Stimulated activated CD4-positive, alpha-beta T cell treated with anti-CD3 and anti-CD28 coated beads, Interleukin-1b, Interleukin-23, amount 100 ng/mL, for 48 hours (primary cell): ENCODE data around the gene CAND1.
"Not testable (repeated sequence)": the region's sequence is repeated elsewhere in the genome, so short reads cannot be mapped to it uniquely, and the experiment has no call there.

Source experiments
- DNase-seq: peaks from one replicate; pipeline ENCODE4 v3.0.0-alpha.2; 2020

CAND1 gene

DNA sequence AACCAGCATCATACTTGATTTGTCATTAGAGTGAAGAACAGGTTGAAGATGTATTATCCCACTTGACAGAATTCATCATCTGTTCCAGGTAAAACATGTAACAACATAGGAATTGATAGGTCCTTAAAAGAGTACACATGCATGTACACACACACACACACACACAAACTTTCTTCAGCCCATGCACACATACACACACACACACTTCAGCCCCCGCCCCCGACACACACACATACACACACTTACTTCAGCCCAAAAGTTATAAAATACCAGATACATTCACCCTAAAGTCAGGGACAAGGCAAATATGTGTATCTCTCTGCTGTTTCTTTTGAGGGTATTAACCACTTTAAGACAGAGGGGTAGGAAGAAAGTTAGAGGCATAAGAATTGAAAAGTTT lies 15.4 kb downstream of the CAND1 start:
- DNase-seq = no peak

- no peak for DNase-seq
Measured at GRCh38 chr12:67286257-67286656, 17.1 kb downstream of the CAND1 start.

DNA sequence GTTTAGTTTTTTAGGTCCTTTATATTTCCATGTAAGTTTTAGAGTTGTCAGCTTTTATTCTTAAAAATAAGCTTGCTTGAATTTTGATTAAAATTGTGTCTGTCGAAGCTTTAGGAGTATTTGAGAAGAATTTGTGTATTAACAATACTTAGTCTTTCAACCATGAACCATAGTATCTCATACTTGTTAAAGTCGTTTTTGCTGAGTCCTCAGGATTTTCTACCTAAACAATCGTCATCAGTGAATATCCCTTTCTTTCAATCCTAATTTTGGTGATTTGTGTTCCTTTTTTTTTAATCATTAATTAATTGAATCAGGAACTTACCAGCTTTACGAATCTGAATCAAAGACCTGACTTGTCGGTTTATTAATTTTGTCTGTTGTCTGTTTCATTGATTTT lies 18.2 kb downstream of the CAND1 start:
- DNase-seq = no peak

DNA sequence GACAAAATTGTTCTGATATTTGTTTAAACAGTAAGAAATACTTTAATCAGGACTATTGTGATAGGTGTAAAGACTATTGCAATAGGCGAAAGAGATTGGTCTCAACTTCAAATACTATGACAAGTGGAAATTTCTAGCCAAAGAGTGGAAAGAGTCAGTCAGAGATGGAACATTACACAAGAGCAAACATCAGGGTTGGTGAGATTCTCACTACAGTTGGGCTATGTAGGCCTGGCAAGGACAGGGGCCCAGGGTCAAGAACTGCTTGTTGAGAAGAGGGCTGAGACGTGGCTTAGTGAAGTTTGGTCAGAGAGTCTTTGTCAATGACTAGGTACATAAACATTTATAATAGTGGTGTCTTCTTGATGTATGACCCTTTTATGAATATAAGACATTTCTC lies 19.4 kb downstream of the CAND1 start:
- no peak for DNase-seq

GRCh38 chr12:67290378-67290777 lies 21.2 kb downstream of the CAND1 start:
- no peak for DNase-seq

GRCh38 chr12:67299526-67299925 lies 30.4 kb downstream of the CAND1 start:
- no peak for DNase-seq

GRCh38 chr12:67299926-67300325 lies 30.8 kb downstream of the CAND1 start:
- DNase-seq = no peak

- DNase-seq = no peak
Measured at GRCh38 chr12:67302162-67302561, 33.0 kb downstream of the CAND1 start.

DNA sequence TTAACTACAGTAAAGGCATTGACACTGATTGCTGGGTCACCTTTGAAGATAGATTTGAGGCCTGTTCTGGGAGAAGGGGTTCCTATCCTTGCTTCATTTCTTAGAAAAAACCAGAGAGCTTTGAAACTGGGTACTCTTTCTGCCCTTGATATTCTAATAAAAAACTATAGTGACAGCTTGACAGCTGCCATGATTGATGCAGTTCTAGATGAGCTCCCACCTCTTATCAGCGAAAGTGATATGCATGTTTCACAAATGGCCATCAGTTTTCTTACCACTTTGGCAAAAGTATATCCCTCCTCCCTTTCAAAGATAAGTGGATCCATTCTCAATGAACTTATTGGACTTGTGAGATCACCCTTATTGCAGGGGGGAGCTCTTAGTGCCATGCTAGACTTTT lies 36.4 kb downstream of the CAND1 start:
- DNase-seq = no peak

DNA sequence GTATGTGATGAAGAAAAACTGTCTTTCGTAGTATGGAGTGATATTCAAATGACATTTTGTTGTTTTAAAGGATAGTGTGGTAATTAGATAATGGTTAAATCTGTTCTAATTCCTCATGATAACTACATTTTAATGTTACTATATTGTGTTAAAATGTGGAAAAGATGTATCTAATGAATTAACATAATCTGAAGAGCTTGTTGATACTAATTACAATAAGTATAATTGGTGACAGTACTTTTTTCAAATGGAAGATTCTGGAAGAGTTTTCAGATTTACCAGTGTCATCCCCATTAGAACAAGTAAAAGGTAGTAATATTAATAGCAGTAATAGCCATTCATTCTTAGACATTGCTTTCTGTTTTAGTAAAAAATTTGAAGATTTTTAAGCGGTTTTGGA lies 37.6 kb downstream of the CAND1 start:
- DNase-seq = no peak

DNA sequence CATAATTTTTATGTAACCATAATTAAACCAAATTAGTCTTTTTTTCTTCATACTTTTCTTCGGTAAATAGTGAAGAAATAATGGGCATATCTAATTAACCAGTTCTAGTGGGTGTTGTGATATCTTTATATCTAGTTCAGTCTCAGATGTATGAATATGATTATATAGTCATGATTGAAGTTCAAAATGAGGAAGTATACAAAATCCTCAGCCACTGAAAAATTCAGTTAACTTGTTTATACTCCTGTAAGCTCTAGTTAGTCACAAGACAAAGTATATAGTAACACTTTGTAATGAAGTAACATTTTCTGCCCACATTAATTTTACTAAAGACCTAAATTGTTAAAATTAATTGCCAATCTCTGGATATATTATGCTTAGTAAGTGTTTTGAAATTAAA lies 46.5 kb downstream of the CAND1 start:
- DNase-seq = no peak

- no peak for DNase-seq
Measured at GRCh38 chr12:67318786-67319185, 49.6 kb downstream of the CAND1 start.

DNA sequence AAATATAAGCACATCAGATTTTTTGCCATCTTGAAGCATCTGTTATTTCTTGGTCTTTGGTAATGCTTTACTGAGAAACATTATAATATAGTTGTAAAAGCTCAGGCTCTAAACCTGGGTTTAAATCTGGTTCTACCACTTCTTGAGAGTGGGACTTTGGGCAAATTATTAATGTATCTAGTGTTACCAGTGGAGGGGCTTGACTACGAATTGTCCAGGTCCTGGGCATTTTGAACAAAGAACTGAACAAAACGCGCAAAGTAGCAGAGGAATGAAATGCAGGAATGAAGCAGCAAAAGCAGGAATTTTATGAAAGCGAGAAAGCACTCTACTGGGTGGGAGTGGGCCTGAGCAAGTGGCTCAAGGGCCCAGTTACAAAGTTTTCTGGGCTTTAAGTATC lies 50.8 kb downstream of the CAND1 start:
- no peak for DNase-seq

- no peak for DNase-seq
Measured at GRCh38 chr12:67320614-67321295, 51.6 kb downstream of the CAND1 start.

DNA sequence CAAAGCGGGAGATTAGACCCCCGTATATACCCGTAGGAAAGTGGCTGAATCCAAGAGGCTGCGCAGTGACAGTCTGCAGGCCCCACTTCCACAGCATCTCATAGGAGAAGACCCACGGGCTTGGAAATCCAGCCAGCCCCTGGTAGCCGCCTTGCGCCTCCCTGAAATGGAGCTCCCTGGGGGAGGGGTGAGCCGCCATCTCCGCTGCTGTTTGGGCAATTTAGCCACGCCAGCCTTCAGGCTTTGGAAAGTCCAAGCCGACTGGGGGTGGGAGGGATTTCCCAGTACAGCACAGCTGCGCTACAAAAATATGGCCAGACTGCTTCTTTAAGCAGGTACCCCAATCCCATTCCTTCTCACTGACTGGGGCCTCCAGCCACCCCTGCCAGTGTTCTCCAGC lies 53.4 kb downstream of the CAND1 start:
- DNase-seq = no peak

DNA sequence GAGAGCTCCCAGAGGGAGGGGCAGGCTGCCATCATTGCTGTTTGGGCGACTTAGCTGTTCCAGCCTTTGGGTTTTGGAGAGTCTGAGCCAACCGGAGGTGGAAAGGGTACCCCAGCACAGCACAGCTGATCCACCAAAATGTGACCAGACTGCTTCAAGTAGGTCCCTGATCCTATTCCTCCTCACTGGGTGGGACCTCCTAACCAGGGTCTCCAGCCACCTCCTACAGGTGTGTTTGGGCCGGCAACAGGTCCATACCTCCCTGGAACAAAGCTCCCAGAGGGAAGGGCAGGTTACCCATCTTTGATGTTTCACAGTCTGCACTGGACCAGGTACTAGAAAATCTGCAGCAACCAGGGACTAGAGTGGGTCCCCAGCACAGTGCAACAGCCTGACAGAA lies 53.8 kb downstream of the CAND1 start:
- DNase-seq = no peak

DNA sequence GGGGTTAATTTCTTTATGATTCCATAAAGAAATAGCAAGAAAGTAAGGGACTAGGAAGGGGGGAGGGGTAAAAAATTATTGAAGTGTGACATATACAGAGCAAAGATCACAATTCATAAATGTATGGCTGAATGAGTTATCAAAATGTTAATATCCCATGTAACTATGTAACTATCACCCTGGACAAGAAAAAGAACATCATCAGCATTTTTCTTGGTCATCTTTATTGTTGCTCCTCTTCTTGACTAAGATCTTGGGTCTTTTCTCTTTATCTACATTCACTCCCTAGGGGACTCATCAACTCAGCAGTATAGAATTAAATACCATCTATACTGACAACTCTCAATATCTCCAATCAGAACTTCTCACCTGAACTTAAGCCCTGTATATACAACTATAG lies 57.5 kb downstream of the CAND1 start:
- DNase-seq = no peak

DNA sequence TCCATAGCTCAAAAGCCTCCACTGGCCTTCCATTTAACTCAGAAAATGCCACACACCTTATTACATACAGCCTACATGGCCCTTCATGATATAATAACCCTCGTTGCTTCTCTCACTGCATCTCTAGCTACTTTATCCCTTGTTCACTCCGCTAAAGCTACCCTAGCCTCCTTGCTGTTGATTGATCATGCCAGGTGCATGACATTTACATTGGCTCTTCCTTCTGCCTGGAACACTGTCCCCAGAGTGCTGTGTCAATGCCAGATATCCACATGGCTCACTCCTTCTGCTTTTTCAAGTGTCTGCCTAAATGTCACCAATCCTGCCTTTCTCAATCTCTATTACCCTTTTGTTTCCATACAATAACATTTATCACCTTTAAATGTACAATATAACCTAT lies 58.3 kb downstream of the CAND1 start:
- no peak for DNase-seq

DNA sequence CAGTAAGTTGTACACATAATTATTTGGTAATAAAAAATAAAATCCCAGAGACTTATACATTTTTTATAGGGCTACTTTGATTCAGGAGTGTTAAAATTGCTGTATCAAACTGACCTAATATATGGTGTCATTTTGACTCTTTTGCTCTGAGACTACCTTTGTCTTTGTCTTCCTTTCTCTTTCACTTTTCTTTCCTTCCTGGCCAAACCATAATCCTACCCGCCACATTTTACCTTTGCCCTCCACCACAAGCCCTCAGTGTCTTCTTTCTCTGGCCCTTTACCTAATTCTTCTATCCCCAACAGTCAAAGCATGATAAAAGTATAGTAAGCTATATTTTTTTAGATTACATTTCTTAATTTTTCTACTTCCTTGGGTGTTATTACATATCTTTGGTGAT lies 62.0 kb downstream of the CAND1 start:
- no peak for DNase-seq

GRCh38 chr12:67331828-67332227 lies 62.7 kb downstream of the CAND1 start:
- no peak for DNase-seq

DNA sequence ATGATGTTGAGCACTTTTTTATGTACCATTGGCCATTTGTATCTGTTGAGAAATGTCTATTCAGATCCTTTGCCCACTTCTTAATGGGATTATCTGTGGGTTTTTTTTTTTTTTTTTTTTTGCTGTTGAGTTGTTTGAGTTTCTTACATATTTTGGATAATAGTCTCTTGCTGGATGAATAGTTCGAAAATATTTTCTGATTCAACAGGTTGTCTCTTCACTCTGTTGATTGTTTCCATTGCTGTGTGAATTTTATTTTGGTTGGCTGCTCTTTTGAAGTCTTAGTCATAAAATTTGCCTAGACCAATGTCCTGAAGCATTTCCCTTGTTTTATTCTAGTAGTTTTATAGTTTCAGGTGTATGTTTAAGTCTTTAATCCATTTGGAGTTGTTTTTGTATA lies 64.5 kb downstream of the CAND1 start:
- DNase-seq = no peak

- DNase-seq = no peak
Measured at GRCh38 chr12:67338426-67338825, 69.3 kb downstream of the CAND1 start.

DNA sequence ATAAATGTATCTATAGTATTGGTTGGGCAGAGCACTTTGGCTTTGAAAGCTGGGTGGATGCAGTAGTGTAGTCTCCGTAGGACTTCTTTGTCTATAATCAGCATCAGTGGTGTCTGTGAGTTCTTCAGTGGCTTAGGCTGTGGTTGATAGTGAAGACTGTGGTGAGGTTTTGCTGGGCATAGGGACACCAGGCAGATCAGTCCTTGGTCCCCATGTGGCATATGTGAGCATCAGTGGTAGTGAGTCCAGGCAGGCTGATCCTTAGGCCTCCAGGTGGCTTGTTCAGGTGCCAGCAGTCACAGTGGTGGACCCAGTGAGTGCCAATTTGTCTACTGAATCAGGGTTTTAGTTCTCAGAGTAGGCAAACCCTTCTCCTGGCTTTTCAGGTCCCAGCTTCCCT lies 70.4 kb downstream of the CAND1 start:
- DNase-seq = no peak

- not testable (repeated sequence) for DNase-seq
Measured at GRCh38 chr12:67341086-67341485, 71.9 kb downstream of the CAND1 start.

DNA sequence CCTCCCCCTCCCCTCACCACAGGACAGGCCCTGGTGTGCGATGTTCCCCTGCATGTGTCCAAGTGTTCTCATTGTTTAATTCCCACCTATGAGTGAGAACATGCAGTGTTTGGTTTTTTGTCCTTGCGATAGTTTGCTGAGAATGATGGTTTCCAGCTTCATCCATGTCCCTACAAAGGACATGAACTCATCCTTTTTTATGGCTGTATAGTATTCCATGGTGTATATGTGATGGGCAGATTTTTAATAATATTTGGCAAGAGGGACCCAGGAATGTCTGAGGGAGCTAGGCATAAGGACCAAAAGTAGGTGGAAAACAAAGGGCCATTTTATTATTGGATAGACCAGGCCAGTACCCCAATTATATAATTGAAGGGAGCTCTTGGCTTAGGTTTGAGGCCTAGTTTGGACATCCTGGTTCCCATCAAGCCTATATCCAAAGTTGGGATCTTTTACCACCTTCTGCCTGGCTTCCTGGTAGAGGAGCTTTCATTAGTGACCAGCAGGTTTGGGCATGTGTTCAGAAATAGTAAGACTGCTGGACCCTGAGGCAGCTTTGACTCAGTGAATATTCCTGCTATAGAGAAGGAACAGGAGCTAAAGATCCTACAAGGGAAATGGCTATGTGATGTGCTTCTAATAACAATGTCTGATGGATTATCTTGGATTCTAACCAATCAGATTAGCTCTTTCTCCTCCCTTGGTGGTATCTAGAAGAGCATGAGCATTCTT lies 76.0 kb downstream of the CAND1 start:
- DNase-seq = no peak
